Large intestine (tissue), 3 donors: Measurements from ENCODE around the gene DNPEP. TPM values are rescaled to one million over a fixed set of nuclear protein-coding genes. Genes with fewer than 3 reads are reported as not detected.

Experiments used
- DNase-seq, 2 donors: peaks; one replicate each; pipeline versions ENCODE4 v3.0.0 to v3.0.0-alpha.2; 2013
- H3K27ac ChIP-seq: one replicate; pipeline ENCODE4 v1.5.1; 2013; ENCODE audit warnings: low read length
- H3K27me3 ChIP-seq: 2 replicates; pipeline ENCODE4 v1.6.1; 2013; ENCODE audit warnings: low read length; ENCODE audit not compliant: control insufficient read depth, insufficient read depth
- H3K36me3 ChIP-seq: 2 replicates; pipeline ENCODE4 v1.6.1; 2013; ENCODE audit warnings: low read length; ENCODE audit not compliant: control insufficient read depth, insufficient read depth
- H3K4me1 ChIP-seq: one replicate; pipeline ENCODE4 v1.6.1; 2013; ENCODE audit warnings: low read length; ENCODE audit not compliant: control insufficient read depth, insufficient read depth
- H3K4me3 ChIP-seq: one replicate; pipeline ENCODE4 v1.5.1; 2013; ENCODE audit warnings: low read length
- H3K9me3 ChIP-seq: one replicate; pipeline ENCODE4 v1.6.1; 2013; ENCODE audit warnings: mild to moderate bottlenecking, low read depth, low read length, moderate library complexity; ENCODE audit not compliant: control insufficient read depth
- WGBS: methylation state at CpG from one replicate; pipeline ENCODE4 v1.1.5; 2013; ENCODE audit warnings: low lambda C conversion rate; ENCODE audit not compliant: insufficient coverage; 5-methylcytosine and 5-hydroxymethylcytosine counted together
- polyA plus RNA-seq: library from polyadenylated mRNA; unstranded; fragments of 120-200 nt; gene quantifications from one replicate; pipeline ENCODE4 v1.2.1, GENCODE V29; 2013

The DNPEP gene
- polyA plus RNA-seq, 1 donor, result 149 TPM

- H3K27ac ChIP-seq, result no peak overlapping the region
- DNase-seq, result no peak
- peaks cover 2% of the 10 kb centered on the region for H3K9me3 ChIP-seq
- no peak overlapping the region for H3K4me3 ChIP-seq
- peaks cover 22% of the 10 kb centered on the region for H3K27me3 ChIP-seq
- no peaks in the 10 kb centered on the region for H3K36me3 ChIP-seq
- H3K4me1 ChIP-seq, result peaks cover 8% of the 10 kb centered on the region
- WGBS, result no CpG with 5 or more reads among the region's 3 CpGs
Observed at GRCh38 chr2:219362524-219363164, 25.1 kb downstream of the DNPEP start.

- no peak for DNase-seq
- Histone ChIP-seq H3K27ac (no peak overlapping the region), H3K9me3 (peaks cover 2% of the 10 kb centered on the region), H3K4me3 (no peak overlapping the region), H3K27me3 (peaks cover 28% of the 10 kb centered on the region), H3K36me3 (no peaks in the 10 kb centered on the region), H3K4me1 (peaks cover 8% of the 10 kb centered on the region)
- WGBS, result no CpG with 5 or more reads among the region's 5 CpGs
Observed at GRCh38 chr2:219362072-219362471, 25.6 kb downstream of the DNPEP start.

- no peaks in the 10 kb centered on the region for H3K36me3 ChIP-seq
- H3K27ac ChIP-seq, result no peak overlapping the region
- H3K27me3 ChIP-seq, result peaks cover 54% of the 10 kb centered on the region
- DNase-seq, result no peak
- peaks cover 8% of the 10 kb centered on the region for H3K4me1 ChIP-seq
- no peak overlapping the region for H3K4me3 ChIP-seq
- H3K9me3 ChIP-seq, result peaks cover 2% of the 10 kb centered on the region
- no CpG with 5 or more reads among the region's 66 CpGs for WGBS
Observed at GRCh38 chr2:219358170-219359075, 29.3 kb downstream of the DNPEP start.

- Histone ChIP-seq H3K4me3 (no peak overlapping the region), H3K4me1 (peaks cover 8% of the 10 kb centered on the region), H3K27ac (no peak overlapping the region), H3K36me3 (no peaks in the 10 kb centered on the region), H3K9me3 (peaks cover 2% of the 10 kb centered on the region), H3K27me3 (peaks cover 57% of the 10 kb centered on the region)
- no CpG with 5 or more reads among the region's 1 CpG for WGBS
- DNase-seq, result no peak
Observed at GRCh38 chr2:219356834-219357233, 30.9 kb downstream of the DNPEP start.

GRCh38 chr2:219354582-219354981, 33.1 kb downstream of the DNPEP start:
- peaks cover 2% of the 10 kb centered on the region for H3K9me3 ChIP-seq
- DNase-seq, result no peak
- peaks cover 8% of the 10 kb centered on the region for H3K4me1 ChIP-seq
- no CpG with 5 or more reads among the region's 4 CpGs for WGBS
- H3K27me3 ChIP-seq, result peaks cover 73% of the 10 kb centered on the region
- H3K4me3 ChIP-seq, result no peak overlapping the region
- H3K36me3 ChIP-seq, result no peaks in the 10 kb centered on the region
- H3K27ac ChIP-seq, result no peak overlapping the region

GRCh38 chr2:219353129-219353528, 34.6 kb downstream of the DNPEP start:
- no peak for DNase-seq
- H3K27ac ChIP-seq, result no peak overlapping the region
- no peak overlapping the region for H3K4me3 ChIP-seq
- no CpG with 5 or more reads among the region's 5 CpGs for WGBS
- H3K27me3 ChIP-seq, result peaks cover 64% of the 10 kb centered on the region
- peaks cover 2% of the 10 kb centered on the region for H3K4me1 ChIP-seq
- no peaks in the 10 kb centered on the region for H3K36me3 ChIP-seq
- no peaks in the 10 kb centered on the region for H3K9me3 ChIP-seq

GRCh38 chr2:219352448-219353023, 35.2 kb downstream of the DNPEP start:
- Histone ChIP-seq H3K9me3 (no peaks in the 10 kb centered on the region), H3K4me1 (no peaks in the 10 kb centered on the region), H3K27ac (no peak overlapping the region), H3K36me3 (no peaks in the 10 kb centered on the region), H3K4me3 (no peak overlapping the region), H3K27me3 (peaks cover 61% of the 10 kb centered on the region)
- no CpG with 5 or more reads among the region's 5 CpGs for WGBS
- peak in 1 of 2 donors; percentile 39 for DNase-seq

- peaks cover 54% of the 10 kb centered on the region for H3K27me3 ChIP-seq
- DNase-seq, result no peak
- no CpG with 5 or more reads among the region's 4 CpGs for WGBS
Observed at GRCh38 chr2:219350710-219351221, 36.9 kb downstream of the DNPEP start.

GRCh38 chr2:219350215-219350614, 37.5 kb downstream of the DNPEP start:
- no peak overlapping the region for H3K27ac ChIP-seq
- H3K4me3 ChIP-seq, result no peak overlapping the region
- WGBS, result no CpG with 5 or more reads among the region's 3 CpGs
- no peaks in the 10 kb centered on the region for H3K9me3 ChIP-seq
- peaks cover 49% of the 10 kb centered on the region for H3K27me3 ChIP-seq
- no peaks in the 10 kb centered on the region for H3K36me3 ChIP-seq
- no peaks in the 10 kb centered on the region for H3K4me1 ChIP-seq
- DNase-seq, result no peak

More at GRCh38 chr2:219350710-219351221, 36.9 kb downstream of the DNPEP start:
- no peaks in the 10 kb centered on the region for H3K9me3 ChIP-seq
- H3K4me1 ChIP-seq, result no peaks in the 10 kb centered on the region
- H3K4me3 ChIP-seq, result no peak overlapping the region
- H3K36me3 ChIP-seq, result no peaks in the 10 kb centered on the region
- no peak overlapping the region for H3K27ac ChIP-seq

GRCh38 chr2:219344751-219345430, 42.8 kb downstream of the DNPEP start:
- WGBS, result no CpG with 5 or more reads among the region's 6 CpGs

More at GRCh38 chr2:219344751-219345430, 42.8 kb downstream of the DNPEP start:
- DNase-seq, result no peak
- Histone ChIP-seq H3K27ac (no peak overlapping the region), H3K4me1 (no peaks in the 10 kb centered on the region), H3K27me3 (peaks cover 22% of the 10 kb centered on the region), H3K9me3 (no peaks in the 10 kb centered on the region), H3K4me3 (no peak overlapping the region), H3K36me3 (no peaks in the 10 kb centered on the region)
